ENCODE measurements around the gene NPFFR2.

NPFFR2 gene

DNA sequence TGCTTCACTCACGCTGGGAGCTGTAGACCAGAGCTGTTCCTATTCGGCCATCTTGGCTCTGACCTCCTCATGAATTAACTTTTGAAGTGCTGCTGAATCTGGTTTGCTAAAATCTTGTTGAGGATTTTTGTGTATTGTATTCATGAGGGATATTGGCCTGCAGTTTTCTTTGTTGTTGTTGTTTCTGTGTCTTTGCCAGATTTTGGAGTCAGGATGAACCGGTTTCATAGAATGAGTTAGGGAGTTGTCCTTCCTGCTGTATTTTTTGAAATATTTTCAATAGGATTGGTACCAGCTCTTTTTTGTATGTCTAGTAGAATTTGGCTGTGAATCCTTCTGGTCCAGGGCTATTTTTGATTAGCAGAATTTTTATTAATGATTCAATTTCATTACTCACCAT is 138.1 kb downstream of the NPFFR2 start:
- no peak overlapping the region for H3K27ac ChIP-seq
- H3K27me3 ChIP-seq = no peaks in the 10 kb centered on the region
- H3K9me3 ChIP-seq = no peaks in the 10 kb centered on the region
- no peak for TF ChIP-seq Cebpa-rat (IDR thresholded peaks at IDR 0.05)
- no peak overlapping the region for H3K4me3 ChIP-seq
- no peaks in the 10 kb centered on the region for H4K20me1 ChIP-seq
- no peak overlapping the region for H3K9ac ChIP-seq
- H3K4me1 ChIP-seq = no peaks in the 10 kb centered on the region
- H3K4me2 ChIP-seq = no peak overlapping the region
- H3K36me3 ChIP-seq = no peaks in the 10 kb centered on the region

DNA sequence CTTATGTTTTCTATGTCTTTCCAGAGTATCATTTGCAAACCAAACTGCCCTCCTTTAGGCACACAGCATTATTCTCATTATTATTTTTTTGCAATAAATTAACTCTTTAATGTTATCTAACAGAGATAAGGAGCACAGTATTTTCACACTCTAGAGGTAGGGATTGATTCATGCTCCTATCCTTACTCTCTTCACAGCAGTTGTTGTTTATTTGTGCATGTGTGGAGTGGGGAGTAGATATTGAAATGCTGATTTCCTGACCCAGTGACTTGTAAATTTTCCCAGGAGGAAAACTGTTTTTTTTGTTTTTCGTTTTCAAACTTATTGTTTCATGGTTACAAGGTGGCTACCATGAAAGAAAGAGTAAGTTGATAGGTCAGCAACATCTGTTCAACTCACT is 140.0 kb downstream of the NPFFR2 start:
- Histone ChIP-seq H3K4me1 (no peaks in the 10 kb centered on the region), H3K9ac (no peak overlapping the region), H3K4me3 (no peak overlapping the region), H3K27me3 (no peaks in the 10 kb centered on the region), H4K20me1 (no peaks in the 10 kb centered on the region), H3K27ac (no peak overlapping the region), H3K36me3 (no peaks in the 10 kb centered on the region), H3K4me2 (no peak overlapping the region), H3K9me3 (peaks cover 9% of the 10 kb centered on the region; the same call in 1 of the 2 replicates)
- TF ChIP-seq Cebpa-rat (IDR thresholded peaks at IDR 0.05) = no peak

DNA sequence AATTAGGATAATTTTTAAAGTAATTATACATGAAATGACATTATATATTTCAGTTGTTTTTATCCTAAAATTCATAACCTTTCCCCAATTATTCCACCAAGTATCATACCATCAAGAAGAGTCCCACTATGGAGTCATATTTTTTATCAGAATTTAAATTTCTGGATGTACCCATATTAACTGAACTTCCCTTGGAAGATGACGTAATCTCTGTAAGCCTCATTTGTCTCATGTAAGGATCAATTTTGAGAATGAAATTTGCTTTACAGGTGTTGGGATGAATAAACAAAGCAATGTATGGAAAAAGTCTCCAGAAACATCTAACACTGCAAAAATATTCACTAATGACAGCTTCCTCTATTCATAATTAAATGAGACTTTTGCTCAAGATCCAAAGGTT is 147.5 kb downstream of the NPFFR2 start:
- Histone ChIP-seq H3K27ac (no peak overlapping the region), H3K9me3 (peaks cover 9% of the 10 kb centered on the region; the same call in 1 of the 2 replicates), H3K4me1 (no peaks in the 10 kb centered on the region), H4K20me1 (no peaks in the 10 kb centered on the region), H3K36me3 (no peaks in the 10 kb centered on the region), H3K27me3 (no peaks in the 10 kb centered on the region), H3K4me2 (no peak overlapping the region), H3K4me3 (no peak overlapping the region), H3K9ac (no peak overlapping the region)
- TF ChIP-seq Cebpa-rat (IDR thresholded peaks at IDR 0.05) = no peak

DNA sequence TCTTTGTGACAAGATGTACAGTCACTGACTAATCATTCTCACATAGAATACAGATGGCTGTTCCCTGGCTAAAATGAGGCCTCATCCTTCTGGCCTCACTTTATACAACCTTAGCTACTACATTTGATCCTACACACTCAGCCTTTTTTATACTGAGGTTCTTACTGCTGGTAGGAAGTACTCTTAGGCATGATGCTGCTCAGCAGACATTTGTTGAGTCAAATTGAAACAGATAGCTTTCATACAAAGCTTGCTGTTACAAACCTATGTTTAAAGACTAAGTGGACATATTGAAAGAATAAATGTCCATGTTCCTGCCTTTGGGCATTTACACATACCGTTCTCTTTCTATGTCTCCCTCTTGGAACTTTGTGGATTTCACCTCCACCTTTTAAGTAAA is 154.9 kb downstream of the NPFFR2 start:
- Histone ChIP-seq H3K36me3 (no peaks in the 10 kb centered on the region), H3K4me3 (no peak overlapping the region), H3K9me3 (no peaks in the 10 kb centered on the region), H3K27ac (no peak overlapping the region), H3K9ac (no peak overlapping the region), H3K4me1 (no peaks in the 10 kb centered on the region), H3K27me3 (no peaks in the 10 kb centered on the region), H4K20me1 (no peaks in the 10 kb centered on the region), H3K4me2 (no peak overlapping the region)
- TF ChIP-seq Cebpa-rat (IDR thresholded peaks at IDR 0.05) = no peak

DNA sequence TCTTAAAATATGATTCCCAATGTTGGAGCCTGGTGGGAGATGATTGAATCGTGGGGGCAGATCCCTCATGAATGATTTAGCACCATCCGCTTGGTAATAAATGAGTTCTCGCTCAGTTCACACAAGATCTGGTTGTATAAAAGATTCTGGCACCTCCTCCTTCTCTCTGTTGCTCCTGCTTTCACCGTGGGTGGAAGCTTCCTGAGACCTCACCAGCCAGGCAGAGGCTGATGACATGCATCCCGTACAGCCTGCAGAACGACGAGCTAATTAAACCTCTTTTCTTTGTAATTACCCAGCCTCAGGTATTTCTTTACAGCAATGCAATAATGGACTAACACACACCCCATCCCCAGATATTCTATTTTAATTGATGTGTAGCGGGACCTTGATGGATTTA is 162.2 kb downstream of the NPFFR2 start:
- no peaks in the 10 kb centered on the region; the same call in 1 of the 2 replicates for H3K27me3 ChIP-seq
- TF ChIP-seq Cebpa-rat (IDR thresholded peaks at IDR 0.05) = no peak
- no peaks in the 10 kb centered on the region for H3K9me3 ChIP-seq
- H3K36me3 ChIP-seq = no peaks in the 10 kb centered on the region
- H3K4me3 ChIP-seq = no peak overlapping the region
- H4K20me1 ChIP-seq = no peaks in the 10 kb centered on the region
- H3K4me2 ChIP-seq = no peak overlapping the region
- no peaks in the 10 kb centered on the region for H3K4me1 ChIP-seq
- H3K9ac ChIP-seq = no peak overlapping the region
- no peak overlapping the region for H3K27ac ChIP-seq

DNA sequence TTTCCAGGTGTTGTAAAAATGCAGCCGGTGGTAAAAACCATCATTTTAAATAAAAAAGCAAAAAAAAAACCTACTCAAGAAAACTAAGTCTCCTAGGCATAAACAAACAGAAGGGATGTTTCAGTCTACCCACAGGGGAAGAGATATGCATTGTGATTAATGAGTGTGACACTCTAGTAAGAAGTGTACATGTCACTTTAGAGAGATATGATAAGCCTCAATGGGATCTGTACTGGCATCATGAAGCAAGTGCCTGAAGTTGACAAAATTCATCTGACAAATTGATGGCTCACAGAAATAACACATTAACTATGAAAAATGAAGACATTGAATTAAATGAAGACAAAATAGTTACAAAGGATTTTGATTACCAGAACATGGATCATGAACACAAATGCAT is 162.7 kb downstream of the NPFFR2 start:
- H4K20me1 ChIP-seq = no peaks in the 10 kb centered on the region
- no peak overlapping the region for H3K27ac ChIP-seq
- H3K4me2 ChIP-seq = no peak overlapping the region
- no peaks in the 10 kb centered on the region; the same call in 1 of the 2 replicates for H3K27me3 ChIP-seq
- H3K4me1 ChIP-seq = no peaks in the 10 kb centered on the region
- H3K9ac ChIP-seq = no peak overlapping the region
- H3K4me3 ChIP-seq = no peak overlapping the region
- H3K36me3 ChIP-seq = no peaks in the 10 kb centered on the region
- H3K9me3 ChIP-seq = no peaks in the 10 kb centered on the region
- no peak for TF ChIP-seq Cebpa-rat (IDR thresholded peaks at IDR 0.05)
